Tibial nerve (tissue), 4 donors: Measurements from ENCODE around the gene DNAH6. TPM values are rescaled to one million over a fixed set of nuclear protein-coding genes. Genes with fewer than 3 reads are reported as not detected.

Source experiments
- DNase-seq, 2 donors: peaks; one replicate each; pipeline ENCODE4 v3.0.0-alpha.2; 2019; ENCODE audit warnings: low spot score in 2 of 2
- H3K27ac ChIP-seq, 4 donors: fragments of 200-600 bp; sonication (generic) in 3 of 4; one replicate each; pipeline ENCODE4 v1.5.1; 2017 to 2019; ENCODE audit warnings: mild to moderate bottlenecking in 1 of 4
- H3K27me3 ChIP-seq, 2 donors: fragments of 200-600 bp; sonication (generic) in 1 of 2; one replicate each; pipeline versions ENCODE4 v1.5.1 to v1.6.0; 2017 to 2019
- H3K36me3 ChIP-seq, 3 donors: fragments of 200-600 bp; sonication (generic); one replicate each; pipeline ENCODE4 v1.5.1; 2018 to 2019
- H3K4me1 ChIP-seq, 4 donors: fragments of 200-600 bp; sonication (generic) in 3 of 4; one replicate each; pipeline ENCODE4 v1.5.1; 2017 to 2019
- H3K4me3 ChIP-seq, 4 donors: fragments of 200-600 bp; sonication (generic) in 3 of 4; one replicate each; pipeline ENCODE4 v1.5.1; 2017 to 2019; ENCODE audit warnings: mild to moderate bottlenecking in 1 of 4, moderate library complexity in 1 of 4
- H3K9me3 ChIP-seq, 4 donors: fragments of 200-600 bp; sonication (generic) in 3 of 4; one replicate each; pipeline ENCODE4 v1.5.1; 2017 to 2019
- EP300 ChIP-seq, 2 donors: sonication (generic); formaldehyde crosslinking; IDR thresholded peaks; one replicate each; pipeline ENCODE4 v1.6.1; 2017; ENCODE audit warnings: antibody characterized with exemption in 2 of 2, mild to moderate bottlenecking in 1 of 2
- POLR2A ChIP-seq, 2 donors: fragments of 450-650 bp; IDR thresholded peaks; one replicate each; pipeline ENCODE4 v1.6.1; 2017; ENCODE audit warnings: antibody characterized with exemption in 2 of 2, mild to moderate bottlenecking in 2 of 2, moderate library complexity in 2 of 2
- WGBS, 2 donors: methylation state at CpG; one replicate each; pipeline ENCODE4 v1.1.5; 2018; 5-methylcytosine and 5-hydroxymethylcytosine counted together
- total RNA-seq, 4 donors: library from RNA; depleted of rRNA; stranded (reverse); fragments of >200 nt; gene quantifications; one replicate each; pipeline ENCODE4 v1.1.0, GENCODE V29; 2016
- TF ChIP-seq, protein P1 (sequence below), 5 experiments: fragments of 200-600 bp in 3 of 5; fragments of 450-650 bp in 2 of 5; sonication (generic) in 3 of 5; IDR thresholded peaks; one replicate each; pipeline ENCODE4 v1.5.1; 2016 to 2019; ENCODE audit warnings: antibody characterized with exemption in 5 of 5, mild to moderate bottlenecking in 3 of 5, moderate library complexity in 2 of 5

Gene DNAH6
- total RNA-seq, 4 donors from 2014 or later: 2.2 to 5.9 (median 2.7) TPM

DNA sequence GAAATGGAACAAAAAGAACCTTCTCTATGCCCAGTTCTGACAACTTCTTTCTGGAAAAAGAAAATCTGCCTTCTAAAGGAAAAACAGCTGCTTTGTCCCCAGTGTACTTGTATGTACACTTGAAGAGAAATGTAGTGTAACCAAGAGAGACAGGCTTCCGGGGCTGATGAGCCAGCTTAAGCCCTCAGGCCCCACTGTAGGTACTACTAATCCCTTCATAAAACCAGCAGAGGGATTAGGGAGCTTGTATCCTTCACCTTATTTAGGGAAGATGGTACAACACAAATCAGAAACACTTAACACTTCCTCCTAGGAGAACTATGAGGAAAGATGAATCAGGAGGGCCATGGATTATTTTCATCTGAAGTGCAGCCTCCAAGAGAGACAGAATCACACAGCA lies 38.4 kb upstream of the DNAH6 start:
- Histone ChIP-seq H3K4me3 (no peak overlapping the region), H3K4me1 (no peaks in the 10 kb centered on the region), H3K27ac (no peak overlapping the region), H3K27me3 (no peaks in the 10 kb centered on the region), H3K36me3 (peaks cover 0 to 5% (median 0%) of the 10 kb centered on the region in 3 donors), H3K9me3 (peaks cover 0 to 31% (median 2%) of the 10 kb centered on the region in 4 donors)
- TF ChIP-seq POLR2A (IDR thresholded peaks at IDR 0.05) (no peak), EP300 (IDR thresholded peaks at IDR 0.05) (no peak)
- TF ChIP-seq, protein P1, sequence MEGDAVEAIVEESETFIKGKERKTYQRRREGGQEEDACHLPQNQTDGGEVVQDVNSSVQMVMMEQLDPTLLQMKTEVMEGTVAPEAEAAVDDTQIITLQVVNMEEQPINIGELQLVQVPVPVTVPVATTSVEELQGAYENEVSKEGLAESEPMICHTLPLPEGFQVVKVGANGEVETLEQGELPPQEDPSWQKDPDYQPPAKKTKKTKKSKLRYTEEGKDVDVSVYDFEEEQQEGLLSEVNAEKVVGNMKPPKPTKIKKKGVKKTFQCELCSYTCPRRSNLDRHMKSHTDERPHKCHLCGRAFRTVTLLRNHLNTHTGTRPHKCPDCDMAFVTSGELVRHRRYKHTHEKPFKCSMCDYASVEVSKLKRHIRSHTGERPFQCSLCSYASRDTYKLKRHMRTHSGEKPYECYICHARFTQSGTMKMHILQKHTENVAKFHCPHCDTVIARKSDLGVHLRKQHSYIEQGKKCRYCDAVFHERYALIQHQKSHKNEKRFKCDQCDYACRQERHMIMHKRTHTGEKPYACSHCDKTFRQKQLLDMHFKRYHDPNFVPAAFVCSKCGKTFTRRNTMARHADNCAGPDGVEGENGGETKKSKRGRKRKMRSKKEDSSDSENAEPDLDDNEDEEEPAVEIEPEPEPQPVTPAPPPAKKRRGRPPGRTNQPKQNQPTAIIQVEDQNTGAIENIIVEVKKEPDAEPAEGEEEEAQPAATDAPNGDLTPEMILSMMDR (IDR thresholded peaks at IDR 0.05): no peak
- DNase-seq: no peak
- 78 to 84% methylated on average over 1 of the region's 1 CpG for WGBS, 2 donors

DNA sequence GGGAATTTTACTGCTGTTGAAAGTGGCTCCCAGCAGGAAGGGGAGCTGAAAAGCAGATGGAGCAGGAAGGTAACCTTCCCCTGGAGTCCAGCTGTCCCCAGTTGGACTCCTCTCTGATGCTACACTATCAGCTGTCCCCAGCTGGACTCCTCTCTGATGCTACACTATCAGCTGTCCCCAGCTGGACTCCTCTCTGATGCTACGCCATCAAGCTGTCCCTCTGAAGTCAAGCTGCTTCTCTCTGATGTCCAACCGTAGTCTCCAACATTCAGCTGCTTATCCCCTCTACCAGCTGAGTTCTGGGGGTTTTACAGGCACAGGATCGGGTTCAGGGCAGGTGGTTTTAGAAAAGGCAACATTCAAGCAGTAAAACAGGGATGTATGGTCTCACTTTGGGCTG lies 37.4 kb upstream of the DNAH6 start:
- no peaks in the 10 kb centered on the region for H3K4me1 ChIP-seq
- H3K4me3 ChIP-seq: no peak overlapping the region
- peaks cover 0 to 5% (median 0%) of the 10 kb centered on the region in 3 donors for H3K36me3 ChIP-seq
- WGBS, 2 donors: 83 to 93% methylated on average over 3 of the region's 3 CpGs
- no peak for DNase-seq
- H3K9me3 ChIP-seq: peaks cover 0 to 31% (median 2%) of the 10 kb centered on the region in 4 donors
- H3K27ac ChIP-seq: no peak overlapping the region
- TF ChIP-seq POLR2A (IDR thresholded peaks at IDR 0.05) (no peak), EP300 (IDR thresholded peaks at IDR 0.05) (no peak)
- TF ChIP-seq, protein P1 (IDR thresholded peaks at IDR 0.05): no peak
- H3K27me3 ChIP-seq: no peaks in the 10 kb centered on the region

DNA sequence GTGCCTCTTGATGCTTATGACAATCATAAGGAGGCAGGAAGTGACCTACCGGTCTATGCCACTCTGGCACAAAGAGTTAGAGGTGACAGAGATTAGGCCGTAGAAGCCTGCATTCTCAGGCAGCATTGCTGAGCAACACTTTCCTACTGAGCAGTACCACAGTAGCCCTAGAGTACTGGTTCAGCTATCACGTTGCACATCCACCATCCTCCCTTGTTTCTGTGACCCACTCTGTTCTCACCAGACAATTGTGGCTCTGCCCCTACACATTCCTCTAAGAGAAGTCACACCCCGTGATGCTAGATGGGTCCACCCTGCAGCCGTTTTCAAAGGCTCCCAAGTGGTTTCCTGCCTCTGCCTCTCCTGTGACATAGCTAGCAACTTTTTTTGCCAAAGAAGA lies 34.6 kb upstream of the DNAH6 start:
- no peak for DNase-seq
- no peak overlapping the region for H3K4me3 ChIP-seq
- no peak overlapping the region for H3K27ac ChIP-seq
- H3K36me3 ChIP-seq: peaks cover 0 to 5% (median 0%) of the 10 kb centered on the region in 3 donors
- peaks cover 0 to 17% (median 2%) of the 10 kb centered on the region in 4 donors for H3K9me3 ChIP-seq
- H3K27me3 ChIP-seq: no peaks in the 10 kb centered on the region
- no peaks in the 10 kb centered on the region for H3K4me1 ChIP-seq
- TF ChIP-seq, protein P1 (IDR thresholded peaks at IDR 0.05): no peak
- no peak for TF ChIP-seq POLR2A (IDR thresholded peaks at IDR 0.05)
- no peak for TF ChIP-seq EP300 (IDR thresholded peaks at IDR 0.05)
- WGBS, 2 donors: 32 to 43% methylated on average over 5 of the region's 5 CpGs

DNA sequence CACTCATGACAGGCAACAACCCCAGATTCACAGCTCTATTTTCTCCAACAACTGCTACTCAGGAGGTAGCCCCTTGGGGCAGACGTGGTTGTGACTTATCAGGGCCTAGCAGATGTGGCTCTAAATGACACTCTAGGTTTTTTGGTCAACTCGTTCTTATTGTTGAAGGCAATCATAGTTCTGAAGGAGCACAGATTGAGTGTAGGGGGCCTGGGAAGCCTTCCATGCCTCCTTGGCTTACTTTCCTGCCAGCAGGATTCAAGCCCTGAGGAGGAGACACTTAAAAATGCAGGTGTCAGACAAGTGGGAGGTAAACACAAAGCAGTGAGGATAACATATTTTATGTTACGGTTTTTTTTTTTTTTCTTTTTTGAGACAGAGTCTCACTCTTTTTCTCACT lies 33.7 kb upstream of the DNAH6 start:
- DNase-seq: no peak
- Histone ChIP-seq H3K4me3 (no peak overlapping the region), H3K9me3 (peaks cover 0 to 8% (median 2%) of the 10 kb centered on the region in 4 donors), H3K27me3 (no peaks in the 10 kb centered on the region), H3K36me3 (peaks cover 0 to 5% (median 0%) of the 10 kb centered on the region in 3 donors), H3K4me1 (no peaks in the 10 kb centered on the region), H3K27ac (no peak overlapping the region)
- no peak for TF ChIP-seq EP300 (IDR thresholded peaks at IDR 0.05)
- no peak for TF ChIP-seq POLR2A (IDR thresholded peaks at IDR 0.05)
- TF ChIP-seq, protein P1 (IDR thresholded peaks at IDR 0.05): no peak
- 66 to 68% methylated on average over 3 of the region's 3 CpGs for WGBS, 2 donors

DNA sequence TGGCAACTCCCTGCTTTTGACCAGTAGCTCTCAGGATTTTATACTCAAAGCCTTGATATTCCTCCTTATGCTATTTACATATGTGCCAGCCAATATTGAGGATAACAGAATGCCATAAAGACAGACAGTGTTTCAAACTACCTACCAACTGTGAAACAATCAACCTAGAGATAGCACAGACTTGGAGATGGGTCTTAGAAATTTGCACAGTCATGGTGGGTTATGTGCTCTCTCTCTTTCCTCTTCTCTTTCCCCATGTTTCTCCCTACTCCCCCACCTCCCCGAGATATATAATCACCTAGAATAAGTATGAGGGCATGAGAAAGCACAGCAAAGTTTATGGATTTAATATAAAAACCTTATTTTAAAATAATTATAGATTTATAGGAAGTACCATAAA lies 33.0 kb upstream of the DNAH6 start:
- TF ChIP-seq, protein P1 (IDR thresholded peaks at IDR 0.05): no peak
- TF ChIP-seq POLR2A (IDR thresholded peaks at IDR 0.05): no peak
- no peak for TF ChIP-seq EP300 (IDR thresholded peaks at IDR 0.05)
- H3K27ac ChIP-seq: no peak overlapping the region
- H3K4me1 ChIP-seq: no peaks in the 10 kb centered on the region
- 87 to 91% methylated on average over 1 of the region's 1 CpG for WGBS, 2 donors
- H3K9me3 ChIP-seq: peaks cover 0 to 2% (median 0%) of the 10 kb centered on the region in 4 donors
- peaks cover 0 to under 1% (median 0%) of the 10 kb centered on the region in 3 donors for H3K36me3 ChIP-seq
- DNase-seq: no peak
- no peak overlapping the region for H3K4me3 ChIP-seq
- H3K27me3 ChIP-seq: no peaks in the 10 kb centered on the region
